WTC11 (cell line): ENCODE measurements around the gene SPATA31D3.
"Not testable (repeated sequence)": the region's sequence is repeated elsewhere in the genome, so short reads cannot be mapped to it uniquely, and the experiment has no call there.

Source experiments
- ATF1 ChIP-seq: sonication (generic); formaldehyde crosslinking; IDR thresholded peaks from 2 replicates; pipeline ENCODE4 v1.8.1; 2023; ENCODE audit warnings: mild to moderate bottlenecking, moderate library complexity, missing genetic modification reagents
- CBFB ChIP-seq: sonication (generic); formaldehyde crosslinking; IDR thresholded peaks from 2 replicates; pipeline ENCODE4 v1.8.1; 2022; ENCODE audit warnings: mild to moderate bottlenecking, low read depth, missing genetic modification reagents
- CREB1 ChIP-seq: sonication (generic); formaldehyde crosslinking; IDR thresholded peaks from 2 replicates; pipeline ENCODE4 v1.8.0; 2023; ENCODE audit warnings: mild to moderate bottlenecking, missing genetic modification reagents
- ESRRA ChIP-seq: sonication (generic); formaldehyde crosslinking; IDR thresholded peaks from 2 replicates; pipeline ENCODE4 v1.8.1; 2022; ENCODE audit warnings: mild to moderate bottlenecking, missing genetic modification reagents, borderline replicate concordance
- GRHL2 ChIP-seq: fragments of 250-450 bp; sonication (Bioruptor Pico); IDR thresholded peaks from 2 replicates; pipeline ENCODE4 v1.8.0; 2022; ENCODE audit warnings: mild to moderate bottlenecking, moderate library complexity; ENCODE audit not compliant: insufficient replicate concordance, severe bottlenecking
- IRF2 ChIP-seq: sonication (generic); formaldehyde crosslinking; IDR thresholded peaks from 2 replicates; pipeline ENCODE4 v1.8.0; 2022; ENCODE audit warnings: low read depth, missing genetic modification reagents, borderline replicate concordance
- NFYB ChIP-seq: sonication (generic); formaldehyde crosslinking; conservative IDR thresholded peaks from 2 replicates; pipeline ENCODE4 v1.8.0; 2022; ENCODE audit warnings: low read depth, missing genetic modification reagents
- SMAD3 ChIP-seq: sonication (generic); formaldehyde crosslinking; IDR thresholded peaks from 2 replicates; pipeline ENCODE4 v1.8.0; 2022; ENCODE audit warnings: missing genetic modification reagents, mild to moderate bottlenecking, borderline replicate concordance
- ZNF121 ChIP-seq: sonication (generic); formaldehyde crosslinking; IDR thresholded peaks from 2 replicates; pipeline ENCODE4 v1.8.0; 2023; ENCODE audit warnings: missing genetic modification reagents
- ZNF281 ChIP-seq: sonication (generic); formaldehyde crosslinking; IDR thresholded peaks from 2 replicates; pipeline ENCODE4 v1.8.0; 2023; ENCODE audit warnings: mild to moderate bottlenecking, missing genetic modification reagents
- TF ChIP-seq, protein P1 (sequence below): fragments of 200-600 bp; IDR thresholded peaks from 2 replicates; pipeline ENCODE4 v1.8.0; 2022; ENCODE audit warnings: antibody characterized with exemption
- TF ChIP-seq, protein P2 (sequence below): sonication (generic); formaldehyde crosslinking; IDR thresholded peaks from 2 replicates; pipeline ENCODE4 v1.8.0; 2022; ENCODE audit warnings: mild to moderate bottlenecking, missing genetic modification reagents
- TF ChIP-seq, protein P3 (sequence below): sonication (generic); formaldehyde crosslinking; conservative IDR thresholded peaks from 2 replicates; pipeline ENCODE4 v1.8.1; 2022; ENCODE audit warnings: mild to moderate bottlenecking, missing genetic modification reagents

DNA sequence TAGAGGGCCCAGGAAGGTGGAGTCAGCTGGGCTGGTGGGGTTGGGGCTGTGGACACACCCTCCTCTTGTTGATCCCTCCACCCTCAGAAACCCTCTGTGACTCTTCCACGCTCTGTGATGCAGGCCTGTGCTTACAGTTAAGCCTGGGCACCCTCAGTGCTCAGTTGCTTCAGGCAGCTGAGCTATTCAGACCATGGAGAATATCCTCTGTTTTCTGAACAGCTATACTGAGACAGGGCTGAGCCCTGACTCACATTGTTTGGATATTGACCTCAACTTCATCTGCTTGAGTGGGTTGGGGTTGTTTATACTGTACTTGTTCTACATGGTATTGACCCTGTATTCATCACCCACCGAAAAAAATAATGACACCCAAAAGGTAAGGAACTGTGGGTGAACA, at the start of gene SPATA31D3:
- TF ChIP-seq, protein P1, sequence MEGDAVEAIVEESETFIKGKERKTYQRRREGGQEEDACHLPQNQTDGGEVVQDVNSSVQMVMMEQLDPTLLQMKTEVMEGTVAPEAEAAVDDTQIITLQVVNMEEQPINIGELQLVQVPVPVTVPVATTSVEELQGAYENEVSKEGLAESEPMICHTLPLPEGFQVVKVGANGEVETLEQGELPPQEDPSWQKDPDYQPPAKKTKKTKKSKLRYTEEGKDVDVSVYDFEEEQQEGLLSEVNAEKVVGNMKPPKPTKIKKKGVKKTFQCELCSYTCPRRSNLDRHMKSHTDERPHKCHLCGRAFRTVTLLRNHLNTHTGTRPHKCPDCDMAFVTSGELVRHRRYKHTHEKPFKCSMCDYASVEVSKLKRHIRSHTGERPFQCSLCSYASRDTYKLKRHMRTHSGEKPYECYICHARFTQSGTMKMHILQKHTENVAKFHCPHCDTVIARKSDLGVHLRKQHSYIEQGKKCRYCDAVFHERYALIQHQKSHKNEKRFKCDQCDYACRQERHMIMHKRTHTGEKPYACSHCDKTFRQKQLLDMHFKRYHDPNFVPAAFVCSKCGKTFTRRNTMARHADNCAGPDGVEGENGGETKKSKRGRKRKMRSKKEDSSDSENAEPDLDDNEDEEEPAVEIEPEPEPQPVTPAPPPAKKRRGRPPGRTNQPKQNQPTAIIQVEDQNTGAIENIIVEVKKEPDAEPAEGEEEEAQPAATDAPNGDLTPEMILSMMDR: not testable (repeated sequence)
- TF ChIP-seq, protein P2, sequence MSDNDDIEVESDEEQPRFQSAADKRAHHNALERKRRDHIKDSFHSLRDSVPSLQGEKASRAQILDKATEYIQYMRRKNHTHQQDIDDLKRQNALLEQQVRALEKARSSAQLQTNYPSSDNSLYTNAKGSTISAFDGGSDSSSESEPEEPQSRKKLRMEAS (CRISPR knock-in tag): not testable (repeated sequence)
- TF ChIP-seq NFYB (CRISPR knock-in tag); ATF1 (CRISPR knock-in tag); CBFB (CRISPR knock-in tag); ZNF281 (CRISPR knock-in tag); SMAD3; ESRRA (CRISPR knock-in tag); ZNF121; IRF2 (CRISPR knock-in tag); CREB1 (CRISPR knock-in tag); GRHL2: not testable (repeated sequence)
- TF ChIP-seq, protein P3, sequence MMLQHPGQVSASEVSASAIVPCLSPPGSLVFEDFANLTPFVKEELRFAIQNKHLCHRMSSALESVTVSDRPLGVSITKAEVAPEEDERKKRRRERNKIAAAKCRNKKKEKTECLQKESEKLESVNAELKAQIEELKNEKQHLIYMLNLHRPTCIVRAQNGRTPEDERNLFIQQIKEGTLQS (CRISPR knock-in tag): not testable (repeated sequence)
